ES-I3 (cell line): Measurements from ENCODE around the gene COQ8A.
"Not testable (repeated sequence)": the region's sequence is repeated elsewhere in the genome, so short reads cannot be mapped to it uniquely, and the experiment has no call there.

Experiments used
- H3K36me3 ChIP-seq: 2 replicates; pipeline ENCODE4 v1.6.1; 2013; ENCODE audit warnings: mild to moderate bottlenecking, low read length, control low read depth, moderate library complexity; ENCODE audit not compliant: insufficient read depth
- H3K4me1 ChIP-seq: 2 replicates; pipeline ENCODE4 v1.6.1; 2013; ENCODE audit warnings: mild to moderate bottlenecking, control low read depth, low read length; ENCODE audit not compliant: insufficient read depth
- H3K9ac ChIP-seq: 2 replicates; pipeline ENCODE4 v1.6.1; 2013; ENCODE audit warnings: low read depth, mild to moderate bottlenecking, low read length, moderate library complexity
- H3K9me3 ChIP-seq: 2 replicates; pipeline ENCODE4 v1.6.1; 2013; ENCODE audit warnings: mild to moderate bottlenecking, low read length, moderate library complexity; ENCODE audit not compliant: control insufficient read depth, insufficient read depth

The COQ8A gene

GRCh38 chr1:226999579-226999978, 59.5 kb downstream of the COQ8A start:
- not testable (repeated sequence) for H3K9me3 ChIP-seq, H3K9ac ChIP-seq, H3K4me1 ChIP-seq
- H3K36me3 ChIP-seq: peaks cover 14% of the 10 kb centered on the region

GRCh38 chr1:227002531-227003049, 62.5 kb downstream of the COQ8A start:
- Histone ChIP-seq H3K9ac (no peak overlapping the region), H3K36me3 (peaks cover 17% of the 10 kb centered on the region), H3K9me3 (no peaks in the 10 kb centered on the region), H3K4me1 (no peaks in the 10 kb centered on the region)

- Histone ChIP-seq H3K36me3 (peaks cover 17% of the 10 kb centered on the region), H3K9me3 (no peaks in the 10 kb centered on the region), H3K4me1 (no peaks in the 10 kb centered on the region), H3K9ac (no peak overlapping the region)
Observed at GRCh38 chr1:227003165-227003564, 63.1 kb downstream of the COQ8A start.

DNA sequence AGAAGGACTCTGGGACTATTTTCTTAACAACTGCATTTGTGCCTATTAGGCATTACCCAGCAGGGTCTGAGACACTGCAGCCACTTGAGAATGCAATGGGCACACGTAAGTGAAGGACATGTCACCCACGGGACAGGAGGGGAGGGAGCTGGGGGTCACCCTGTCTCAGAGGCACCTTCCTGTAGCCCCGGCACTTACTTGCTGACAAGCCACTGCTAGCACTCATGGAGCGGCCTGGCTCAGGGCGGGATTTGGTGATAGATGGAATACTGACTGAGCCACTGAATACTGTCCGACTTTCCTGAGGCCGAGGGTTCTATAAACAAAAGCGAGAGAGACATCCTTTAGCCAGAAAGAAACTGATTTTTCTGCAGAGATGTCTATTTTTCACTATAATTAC, 64.7 kb downstream of the COQ8A start:
- no peaks in the 10 kb centered on the region for H3K9me3 ChIP-seq
- H3K4me1 ChIP-seq: no peaks in the 10 kb centered on the region
- no peak overlapping the region for H3K9ac ChIP-seq
- H3K36me3 ChIP-seq: peaks cover 17% of the 10 kb centered on the region

DNA sequence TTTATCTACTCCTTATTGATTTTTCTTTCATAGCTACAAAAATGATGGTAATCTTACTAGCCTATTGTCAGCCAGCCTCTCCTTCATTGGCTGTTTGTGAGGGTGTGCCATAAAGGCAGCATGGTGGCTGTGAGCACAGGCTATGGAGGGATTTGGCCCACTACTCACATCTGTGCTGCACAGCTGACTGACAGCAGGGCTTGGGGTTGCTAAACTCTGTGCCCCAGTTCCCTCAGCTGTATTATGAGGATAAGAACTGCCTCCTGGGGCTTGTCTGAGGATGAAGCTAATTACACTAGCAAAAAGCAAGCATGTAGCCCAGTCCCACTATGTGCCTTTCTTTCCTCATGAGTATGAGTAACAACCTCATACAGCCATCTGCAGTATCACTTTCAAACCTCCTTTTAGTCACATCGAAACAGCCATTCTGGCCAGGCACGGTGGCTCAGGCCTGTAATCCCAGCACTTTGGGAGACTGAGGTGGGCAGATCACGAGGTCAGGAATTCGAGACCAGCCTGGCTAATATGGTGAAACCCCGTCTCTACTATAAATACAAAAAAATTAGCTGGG, 66.2 kb downstream of the COQ8A start:
- Histone ChIP-seq H3K4me1 (no peaks in the 10 kb centered on the region), H3K36me3 (peaks cover 17% of the 10 kb centered on the region), H3K9me3 (no peaks in the 10 kb centered on the region), H3K9ac (no peak overlapping the region)

- H3K36me3 ChIP-seq: peaks cover 3% of the 10 kb centered on the region; the same call in 1 of the 2 replicates
- no peaks in the 10 kb centered on the region for H3K9me3 ChIP-seq
- H3K4me1 ChIP-seq: no peaks in the 10 kb centered on the region
- no peak overlapping the region for H3K9ac ChIP-seq
Observed at GRCh38 chr1:227009937-227010336, 69.8 kb downstream of the COQ8A start.

GRCh38 chr1:227010645-227011044, 70.6 kb downstream of the COQ8A start:
- no peak overlapping the region for H3K9ac ChIP-seq

DNA sequence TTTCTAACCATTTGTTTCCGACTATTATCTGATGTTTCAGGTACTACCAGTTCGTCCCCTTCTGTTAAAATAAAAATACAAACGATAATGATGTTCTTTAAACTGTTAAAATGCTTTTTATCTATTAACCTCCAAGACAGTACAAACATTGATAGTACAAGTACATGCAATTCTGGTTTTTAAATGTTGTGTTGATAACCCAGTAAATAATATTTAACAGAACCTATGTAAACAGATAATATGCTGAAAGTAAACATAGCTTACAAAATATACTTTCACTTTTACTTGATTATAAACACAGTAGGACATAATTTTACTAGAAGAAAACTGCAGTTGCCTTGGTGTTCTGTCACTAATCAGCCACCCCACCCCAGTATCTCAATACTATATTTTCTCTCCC, 76.9 kb downstream of the COQ8A start:
- Histone ChIP-seq H3K9me3 (no peaks in the 10 kb centered on the region), H3K9ac (no peak overlapping the region), H3K36me3 (peaks cover 19% of the 10 kb centered on the region; the same call in 1 of the 2 replicates), H3K4me1 (no peaks in the 10 kb centered on the region)

More at GRCh38 chr1:227010645-227011044, 70.6 kb downstream of the COQ8A start:
- Histone ChIP-seq H3K9me3 (no peaks in the 10 kb centered on the region), H3K4me1 (no peaks in the 10 kb centered on the region), H3K36me3 (peaks cover 7% of the 10 kb centered on the region; the same call in 1 of the 2 replicates)

DNA sequence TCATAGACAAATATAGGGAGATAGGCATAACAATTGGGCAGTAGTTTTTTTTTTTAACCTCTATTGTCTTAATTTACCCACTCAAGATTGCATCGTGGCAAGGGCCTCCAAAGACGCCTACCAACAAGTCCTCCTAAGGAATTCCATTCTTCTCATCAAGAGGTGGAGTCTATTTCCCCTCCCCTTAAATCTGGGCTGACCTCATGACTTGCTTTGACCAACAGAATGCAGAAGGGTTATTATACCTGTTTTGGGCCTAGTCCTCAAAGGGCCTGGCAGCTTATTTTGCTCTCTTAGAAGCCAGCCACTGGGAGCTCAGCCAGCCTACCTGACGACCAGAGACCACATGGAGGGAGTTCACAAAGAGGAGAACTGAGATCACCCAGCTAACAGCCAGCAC, 92.3 kb downstream of the COQ8A start:
- Histone ChIP-seq H3K9ac (no peak overlapping the region), H3K9me3 (no peaks in the 10 kb centered on the region), H3K36me3 (peaks cover 12% of the 10 kb centered on the region), H3K4me1 (peaks cover 8% of the 10 kb centered on the region; the same call in 1 of the 2 replicates)

DNA sequence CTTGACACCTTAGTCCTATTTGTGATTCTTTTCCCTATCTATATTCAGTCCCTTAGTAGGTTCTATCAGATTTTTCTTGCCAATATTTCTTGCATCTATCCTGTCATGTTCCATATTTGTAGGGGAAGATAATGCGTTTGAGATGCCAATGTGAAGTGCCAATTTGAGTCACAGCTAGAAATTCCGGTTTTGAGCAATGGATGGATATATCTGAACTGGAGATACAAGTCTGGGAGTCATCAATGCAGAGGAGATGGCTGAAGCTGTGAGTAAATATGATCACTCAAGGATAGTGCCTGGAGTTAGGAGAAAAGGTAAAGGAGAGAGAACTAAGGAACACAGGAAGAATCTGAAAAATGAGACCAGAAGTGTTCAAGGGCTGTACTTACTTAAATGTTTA, 93.8 kb downstream of the COQ8A start:
- Histone ChIP-seq H3K9ac (no peak overlapping the region), H3K4me1 (peaks cover 8% of the 10 kb centered on the region; the same call in 1 of the 2 replicates), H3K9me3 (no peaks in the 10 kb centered on the region), H3K36me3 (peaks cover 9% of the 10 kb centered on the region)

- peaks cover 8% of the 10 kb centered on the region; the same call in 1 of the 2 replicates for H3K4me1 ChIP-seq
Observed at GRCh38 chr1:227035316-227035715, 95.2 kb downstream of the COQ8A start.

DNA sequence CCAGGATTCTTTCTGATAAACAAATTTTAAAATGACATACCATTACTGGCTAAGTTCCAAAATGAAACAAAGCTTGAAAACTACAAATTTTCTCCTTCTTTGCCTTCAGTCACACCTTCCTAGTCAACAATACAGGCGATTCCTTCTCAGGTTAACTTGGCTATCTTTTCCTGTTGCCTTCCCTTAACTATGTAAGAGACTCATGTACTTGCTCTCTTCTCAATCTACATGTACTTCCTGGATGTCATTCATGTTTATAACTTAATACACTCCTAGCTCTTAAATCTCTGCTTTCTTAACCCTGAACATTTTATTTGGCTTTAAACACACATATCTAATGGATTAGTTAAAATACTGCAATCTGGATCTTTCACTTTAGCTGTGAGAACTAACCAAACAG, 97.0 kb downstream of the COQ8A start:
- H3K9ac ChIP-seq: no peak overlapping the region
- H3K4me1 ChIP-seq: peaks cover 8% of the 10 kb centered on the region; the same call in 1 of the 2 replicates
- peaks cover 10% of the 10 kb centered on the region for H3K36me3 ChIP-seq
- no peaks in the 10 kb centered on the region for H3K9me3 ChIP-seq

More at GRCh38 chr1:227035316-227035715, 95.2 kb downstream of the COQ8A start:
- Histone ChIP-seq H3K9me3 (no peaks in the 10 kb centered on the region), H3K36me3 (peaks cover 10% of the 10 kb centered on the region), H3K9ac (no peak overlapping the region)
